HepG2 (cell line): ENCODE data around the gene CPVL. TPM values are rescaled to one million over a fixed set of nuclear protein-coding genes. Genes with fewer than 3 reads are reported as not detected.
A peak's percentile ranks its signal among the peaks of the same experiment; 100 is the strongest.

Source experiments
- FOXO4 ChIP-seq: sonication (generic); formaldehyde crosslinking; conservative IDR thresholded peaks from 2 replicates; pipeline ENCODE4 v1.8.1; 2023; ENCODE audit warnings: missing genetic modification reagents
- HIVEP1 ChIP-seq: sonication (generic); formaldehyde crosslinking; IDR thresholded peaks from 2 replicates; pipeline ENCODE4 v1.4.0; 2020; ENCODE audit warnings: mild to moderate bottlenecking, missing genetic modification reagents
- HOMEZ ChIP-seq: IDR thresholded peaks from 2 replicates; pipeline ENCODE4 v1.6.1; 2016; ENCODE audit warnings: low read depth
- RERE ChIP-seq: IDR thresholded peaks from 2 replicates; pipeline ENCODE4 v1.6.1; 2016; ENCODE audit warnings: low read depth, missing genetic modification reagents, missing compliant biosample characterization
- RFXAP ChIP-seq: sonication (generic); formaldehyde crosslinking; IDR thresholded peaks from 2 replicates; pipeline ENCODE4 v1.4.0; 2020; ENCODE audit warnings: missing genetic modification reagents, borderline replicate concordance
- SRSF4 ChIP-seq: fragments of 200-400 bp; formaldehyde crosslinking; IDR thresholded peaks from one replicate; pipeline ENCODE4 v1.6.1; 2018; ENCODE audit warnings: mild to moderate bottlenecking, low read depth, low read length, moderate library complexity; ENCODE audit not compliant: poor library complexity, severe bottlenecking
- SYNCRIP ChIP-seq: fragments of 200-400 bp; formaldehyde crosslinking; IDR thresholded peaks from 2 replicates; pipeline ENCODE4 v1.6.1; 2018; ENCODE audit warnings: mild to moderate bottlenecking, low read depth, low read length; ENCODE audit not compliant: insufficient read depth
- TAF15 ChIP-seq: fragments of 200-400 bp; formaldehyde crosslinking; IDR thresholded peaks from one replicate; pipeline ENCODE4 v1.6.1; 2018; ENCODE audit warnings: mild to moderate bottlenecking, low read depth, low read length; ENCODE audit not compliant: poor library complexity, severe bottlenecking
- YEATS4 ChIP-seq: sonication (generic); formaldehyde crosslinking; IDR thresholded peaks from 2 replicates; pipeline ENCODE4 v1.4.0; 2020; ENCODE audit warnings: missing genetic modification reagents, borderline replicate concordance
- ZBTB34 ChIP-seq: sonication (generic); formaldehyde crosslinking; IDR thresholded peaks from 2 replicates; pipeline ENCODE4 v1.8.0; 2022; ENCODE audit warnings: mild to moderate bottlenecking, missing genetic modification reagents
- ZBTB7B ChIP-seq: sonication (generic); formaldehyde crosslinking; IDR thresholded peaks from 2 replicates; pipeline ENCODE4 v1.4.0; 2020; ENCODE audit warnings: missing genetic modification reagents
- ZNF12 ChIP-seq: sonication (generic); formaldehyde crosslinking; IDR thresholded peaks from 2 replicates; pipeline ENCODE4 v1.5.0; 2020; ENCODE audit warnings: missing genetic modification reagents
- ZNF256 ChIP-seq: sonication (generic); formaldehyde crosslinking; conservative IDR thresholded peaks from 2 replicates; pipeline ENCODE4 v1.4.0; 2020; ENCODE audit warnings: missing genetic modification reagents
- ZNF33B ChIP-seq: sonication (generic); formaldehyde crosslinking; IDR thresholded peaks from 2 replicates; pipeline ENCODE4 v1.5.1; 2020; ENCODE audit warnings: mild to moderate bottlenecking, missing genetic modification reagents
- ZNF430 ChIP-seq: sonication (generic); formaldehyde crosslinking; IDR thresholded peaks from 2 replicates; pipeline ENCODE4 v1.9.0; 2021; ENCODE audit warnings: mild to moderate bottlenecking, missing genetic modification reagents
- ZNF543 ChIP-seq: sonication (generic); formaldehyde crosslinking; IDR thresholded peaks from 2 replicates; pipeline ENCODE4 v1.4.0; 2020; ENCODE audit warnings: mild to moderate bottlenecking, missing genetic modification reagents
- polyA plus RNA-seq, 8 experiments: library from polyadenylated mRNA; depleted of rRNA in 3 of 8; stranded (reverse) in 7 of 8; unstranded in 1 of 8; fragments of >200 nt; fragmentation: Illumina TruSeq in 4 of 8; extraction: Trizol in 4 of 8; gene quantifications; 2 replicates each; pipeline versions ENCODE4 v1.2.1 to v1.2.3, GENCODE V29; 2011 to 2016; ENCODE audit warnings: low read depth in 4 of 8, missing spikeins in 1 of 8, mixed read lengths in 1 of 8; ENCODE audit not compliant: insufficient read depth in 1 of 8
- total RNA-seq, 5 experiments: library from RNA; depleted of rRNA; stranded (reverse); fragments of >200 nt; fragmentation: Illumina TruSeq; extraction: Trizol; gene quantifications; 2 replicates each; pipeline ENCODE4 v1.2.3, GENCODE V29; 2016; ENCODE audit warnings: low read depth in 1 of 5

The CPVL gene
- total and polyA plus RNA-seq, 2 of the 13 experiments (the other 11 are each of a cell fraction or from before 2014, with no cell fraction given), result 59.2 to 294 TPM

GRCh38 chr7:29099896-29100847 is 46.2 kb downstream of the CPVL start (continued):
- no peak for TF ChIP-seq FOXO4 (CRISPR knock-in tag)
- peak; percentile 90; the same call in 1 of the 2 replicates for TF ChIP-seq ZNF430
- peak; percentile 73; the same call in 1 of the 2 replicates for TF ChIP-seq ZBTB34
- TF ChIP-seq HOMEZ (CRISPR knock-in tag), result peak; percentile 92
- no peak for TF ChIP-seq SRSF4
- peak; percentile 78; the same call in 1 of the 2 replicates for TF ChIP-seq ZBTB7B (CRISPR knock-in tag)
- peak; percentile 89 for TF ChIP-seq RERE
- no peak for TF ChIP-seq ZNF256 (CRISPR knock-in tag)
- peak; percentile 26; the same call in 1 of the 2 replicates for TF ChIP-seq ZNF543
- TF ChIP-seq ZNF12 (CRISPR knock-in tag), result no peak
- no peak for TF ChIP-seq YEATS4 (CRISPR knock-in tag)
- no peak for TF ChIP-seq RFXAP (CRISPR knock-in tag)
- no peak for TF ChIP-seq TAF15
- TF ChIP-seq HIVEP1 (CRISPR knock-in tag), result no peak
- TF ChIP-seq SYNCRIP, result no peak
- no peak for TF ChIP-seq ZNF33B (CRISPR knock-in tag)
